Endothelial cell of umbilical vein (primary cell): ENCODE measurements around the gene GRM4. TPM values are rescaled to one million over a fixed set of nuclear protein-coding genes. Genes with fewer than 3 reads are reported as not detected.

Experiments
- BruUV-seq: library from RNA; stranded (reverse); fragments of 400-500 nt; replicated peaks from 2 replicates; lab custom pipeline; 2021; lab: Mats Ljungman, UMichigan
- CTCF ChIA-PET: fragments of 300-600, 350-600 bp; sonication (Branson Sonifier 250); formaldehyde crosslinking; loops from one replicate; lab custom pipeline; 2021; ENCODE audit warnings: antibody characterized with exemption, inconsistent platforms; lab: Charles Lee
- POLR2A ChIA-PET: fragments of 300-600, 350-600 bp; sonication (Branson Sonifier 250); formaldehyde crosslinking; loops from one replicate; lab custom pipeline; 2021; ENCODE audit warnings: antibody characterized with exemption, inconsistent platforms; lab: Charles Lee
- DNase-seq: peaks from one replicate; pipeline ENCODE4 v3.0.0-alpha.2; 2011; ENCODE audit warnings: low read depth, low spot score
- FAIRE-seq: peaks from 2 replicates; lab custom pipeline; 2011; peaks lifted over from hg19 to GRCh38; lab: Jason Lieb, UNC
- H2AFZ ChIP-seq: 2 replicates; pipeline ENCODE4 v1.6.0; 2012; ENCODE audit warnings: low read depth, low read length, control low read depth, inconsistent platforms
- H3K27ac ChIP-seq: 2 replicates; pipeline ENCODE4 v1.5.1; 2011; ENCODE audit warnings: low read depth, mild to moderate bottlenecking, control low read depth, low read length, moderate library complexity; ENCODE audit not compliant: insufficient read depth
- H3K27me3 ChIP-seq, 2 experiments: 2 replicates each; pipeline versions ENCODE4 v1.6.0 to v1.6.1; 2011; ENCODE audit warnings: low read length in 2 of 2, mixed read lengths in 1 of 2; ENCODE audit not compliant: control insufficient read depth in 2 of 2, insufficient read depth in 2 of 2
- H3K36me3 ChIP-seq, 2 experiments: 2 replicates in 1 of 2; 3 replicates in 1 of 2; pipeline ENCODE4 v1.5.1; 2011; ENCODE audit warnings: low read length in 2 of 2, mild to moderate bottlenecking in 1 of 2, moderate library complexity in 1 of 2; ENCODE audit not compliant: control insufficient read depth in 2 of 2, insufficient read depth in 2 of 2; ENCODE audit errors: extremely low read depth in 1 of 2
- H3K4me1 ChIP-seq: 3 replicates; pipeline ENCODE4 v1.5.1; 2011; ENCODE audit warnings: mild to moderate bottlenecking, low read length; ENCODE audit not compliant: control insufficient read depth, insufficient read depth; ENCODE audit errors: extremely low read depth
- H3K4me2 ChIP-seq: 2 replicates; pipeline ENCODE4 v1.6.1; 2011; ENCODE audit warnings: low read length, control low read depth, mixed read lengths; ENCODE audit not compliant: insufficient read depth
- H3K4me3 ChIP-seq, 3 experiments: fragments of 200-600 bp in 1 of 3; sonication (generic), shearing (Covaris generic) in 1 of 3; replicated peaks in 1 of 3; 2 replicates each; pipeline ENCODE4 v1.5.1; 2011 to 2016; ENCODE audit warnings: control low read depth in 3 of 3, low read length in 3 of 3, mild to moderate bottlenecking in 2 of 3, inconsistent platforms in 1 of 3, low read depth in 1 of 3, moderate library complexity in 1 of 3; ENCODE audit not compliant: insufficient read depth in 1 of 3
- H3K79me2 ChIP-seq: 2 replicates; pipeline ENCODE4 v1.6.0; 2012; ENCODE audit warnings: low read length, inconsistent platforms; ENCODE audit not compliant: control insufficient read depth, insufficient read depth
- H3K9ac ChIP-seq: replicated peaks from 2 replicates; pipeline ENCODE3; 2011; ENCODE audit warnings: low read length, control low read depth; ENCODE audit not compliant: insufficient read depth; ENCODE audit errors: extremely low read depth
- H3K9me1 ChIP-seq: replicated peaks from 3 replicates; pipeline ENCODE4 v1.6.0; 2011; ENCODE audit warnings: mild to moderate bottlenecking, low read length; ENCODE audit not compliant: control insufficient read depth, insufficient read depth; ENCODE audit errors: extremely low read depth
- H3K9me3 ChIP-seq: replicated peaks from 2 replicates; pipeline ENCODE4 v1.5.1; 2012; ENCODE audit warnings: low read length, inconsistent platforms; ENCODE audit not compliant: control insufficient read depth, insufficient read depth
- H4K20me1 ChIP-seq: replicated peaks from 2 replicates; pipeline ENCODE3; 2011; ENCODE audit warnings: mild to moderate bottlenecking, low read length; ENCODE audit not compliant: control insufficient read depth, insufficient read depth; ENCODE audit errors: extremely low read depth
- EZH2 ChIP-seq: IDR thresholded peaks from 2 replicates; pipeline ENCODE4 v1.6.1; 2012; ENCODE audit warnings: borderline replicate concordance, low read depth, mild to moderate bottlenecking, moderate library complexity, low read length, inconsistent platforms; ENCODE audit not compliant: severe bottlenecking
- GATA2 ChIP-seq: IDR thresholded peaks from 2 replicates; pipeline ENCODE4 v1.7.0; 2011; ENCODE audit warnings: low read depth, mild to moderate bottlenecking, moderate library complexity, mixed read lengths, low read length; ENCODE audit not compliant: insufficient read length, insufficient read depth
- JUN ChIP-seq: IDR thresholded peaks from 2 replicates; pipeline ENCODE4 v1.6.1; 2011; ENCODE audit warnings: borderline replicate concordance, low read depth; ENCODE audit not compliant: insufficient read length, insufficient read depth
- MYC ChIP-seq: IDR thresholded peaks from one replicate; pipeline ENCODE4 v1.6.1; 2011; ENCODE audit warnings: mild to moderate bottlenecking, low read depth, low read length
- POLR2A ChIP-seq: IDR thresholded peaks from 2 replicates; pipeline ENCODE4 v1.6.1; 2012; ENCODE audit warnings: low read depth, mild to moderate bottlenecking, control low read depth, low read length
- dilution Hi-C: fragments of 300-500 bp; cut with MboI; formaldehyde crosslinking; loops from one replicate; pipeline ENCODE4 v1.15.0; 2019; ENCODE audit warnings: low sequenced_read_pairs; ENCODE audit not compliant: extremely low pct_ligation_motif_present
- intact Hi-C: fragments of 100-400 bp; cut with micrococcal nuclease; formaldehyde crosslinking; loops from one replicate; pipeline ENCODE4 v1.10.0; 2022
- polyA plus RNA-seq, 4 experiments: library from polyadenylated mRNA; depleted of rRNA in 3 of 4; stranded (reverse) in 3 of 4; unstranded in 1 of 4; fragments of >200 nt; gene quantifications; 2 replicates each; pipeline versions ENCODE4 v1.2.1 to v1.2.3, GENCODE V29; 2011 to 2012; ENCODE audit warnings: missing spikeins in 1 of 4
- total RNA-seq: library from RNA; stranded (reverse); gene quantifications from 2 replicates; pipeline ENCODE4 v1.2.3, GENCODE V29; 2021
- TF ChIP-seq, protein P1 (sequence below), 2 donors: IDR thresholded peaks; 1 replicate in 1 of 2; 2 replicates in 1 of 2; pipeline ENCODE4 v1.5.1; 2011; ENCODE audit warnings: low read length in 2 of 2, mild to moderate bottlenecking in 2 of 2, moderate library complexity in 2 of 2, control low read depth in 1 of 2, inconsistent platforms in 1 of 2, low read depth in 1 of 2; ENCODE audit not compliant: insufficient read depth in 1 of 2; ENCODE audit errors: extremely low read depth in 1 of 2
- TF ChIP-seq, protein P2 (sequence below): IDR thresholded peaks from 2 replicates; pipeline ENCODE4 v1.6.1; 2011; ENCODE audit not compliant: insufficient read depth, insufficient read length

The GRM4 gene
- total and polyA plus RNA-seq, 2 donors (not counting 3 experiments of a cell fraction or from before 2014, with no cell fraction given) = 0.03 TPM; not detected in 1

DNA sequence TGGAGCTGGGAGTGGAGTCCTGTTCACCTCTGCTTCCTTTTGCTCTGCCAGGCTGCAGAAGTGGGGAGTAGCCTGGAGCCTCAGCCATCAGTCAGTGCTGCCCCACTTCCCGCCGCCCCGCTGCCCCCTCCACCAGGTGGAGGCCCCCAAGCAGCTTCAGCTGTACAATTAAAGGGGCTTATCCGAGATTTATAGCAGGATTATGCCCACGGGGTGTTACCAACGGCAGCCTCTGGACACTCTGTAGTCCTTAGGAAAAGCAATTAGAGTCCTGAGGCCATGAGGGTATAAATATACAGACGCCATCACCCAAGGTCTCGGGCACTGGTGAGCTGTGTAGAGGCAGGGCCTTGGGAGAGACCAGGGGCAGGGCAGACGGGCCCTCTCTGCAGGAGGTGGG, 55.4 kb downstream of the GRM4 start:
- ChIA-PET POLR2A (no interaction called here), CTCF (interaction anchor here (3.0 kb wide), 1 partner anchor 35 kb away, joined by 14 read pairs; no protein-coding TSS in a partner anchor)
- dilution Hi-C loops (no loop called here), intact Hi-C loops (no loop called here)
- Histone ChIP-seq H3K9me1 (no peaks in the 10 kb centered on the region), H3K4me2 (no peak overlapping the region), H3K79me2 (no peaks in the 10 kb centered on the region), H3K27me3 (peaks cover 0 to 2% of the 10 kb centered on the region in 2 experiments), H2AFZ (no peak overlapping the region), H3K4me1 (no peaks in the 10 kb centered on the region), H3K4me3 (no peak overlapping the region), H4K20me1 (no peaks in the 10 kb centered on the region), H3K27ac (no peak overlapping the region), H3K9me3 (no peaks in the 10 kb centered on the region), H3K36me3 (no peaks in the 10 kb centered on the region), H3K9ac (no peak overlapping the region)
- no peak for DNase-seq
- BruUV-seq = no TSS peak
- TF ChIP-seq POLR2A = no peak
- no peak for TF ChIP-seq EZH2
- no peak for TF ChIP-seq MYC
- TF ChIP-seq, protein P1, sequence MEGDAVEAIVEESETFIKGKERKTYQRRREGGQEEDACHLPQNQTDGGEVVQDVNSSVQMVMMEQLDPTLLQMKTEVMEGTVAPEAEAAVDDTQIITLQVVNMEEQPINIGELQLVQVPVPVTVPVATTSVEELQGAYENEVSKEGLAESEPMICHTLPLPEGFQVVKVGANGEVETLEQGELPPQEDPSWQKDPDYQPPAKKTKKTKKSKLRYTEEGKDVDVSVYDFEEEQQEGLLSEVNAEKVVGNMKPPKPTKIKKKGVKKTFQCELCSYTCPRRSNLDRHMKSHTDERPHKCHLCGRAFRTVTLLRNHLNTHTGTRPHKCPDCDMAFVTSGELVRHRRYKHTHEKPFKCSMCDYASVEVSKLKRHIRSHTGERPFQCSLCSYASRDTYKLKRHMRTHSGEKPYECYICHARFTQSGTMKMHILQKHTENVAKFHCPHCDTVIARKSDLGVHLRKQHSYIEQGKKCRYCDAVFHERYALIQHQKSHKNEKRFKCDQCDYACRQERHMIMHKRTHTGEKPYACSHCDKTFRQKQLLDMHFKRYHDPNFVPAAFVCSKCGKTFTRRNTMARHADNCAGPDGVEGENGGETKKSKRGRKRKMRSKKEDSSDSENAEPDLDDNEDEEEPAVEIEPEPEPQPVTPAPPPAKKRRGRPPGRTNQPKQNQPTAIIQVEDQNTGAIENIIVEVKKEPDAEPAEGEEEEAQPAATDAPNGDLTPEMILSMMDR (IDR thresholded peaks at IDR 0.05; ENCODE audit: extremely low read depth in 1 of 2, insufficient read depth in 1 of 2, low read depth in 1 of 2, low read length in 2 of 2) = no peak
- no peak for TF ChIP-seq JUN
- no peak for TF ChIP-seq GATA2
- TF ChIP-seq, protein P2, sequence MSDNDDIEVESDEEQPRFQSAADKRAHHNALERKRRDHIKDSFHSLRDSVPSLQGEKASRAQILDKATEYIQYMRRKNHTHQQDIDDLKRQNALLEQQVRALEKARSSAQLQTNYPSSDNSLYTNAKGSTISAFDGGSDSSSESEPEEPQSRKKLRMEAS = no peak
- no peak for FAIRE-seq
